Fibroblast of villous mesenchyme (primary cell): ENCODE measurements around the gene ATG16L2. TPM values are rescaled to one million over a fixed set of nuclear protein-coding genes. Genes with fewer than 3 reads are reported as not detected.

Source experiments
- DNase-seq: peaks from one replicate; pipeline ENCODE4 v3.0.0-alpha.2; 2010; ENCODE audit warnings: low read depth
- H3K4me3 ChIP-seq: 2 replicates; pipeline ENCODE4 v1.5.1; 2011; ENCODE audit warnings: low read depth, mild to moderate bottlenecking, low read length
- total RNA-seq: library from RNA; depleted of rRNA; stranded (reverse); fragments of >200 nt; gene quantifications from 2 replicates; pipeline ENCODE4 v1.2.3, GENCODE V29; 2012
- TF ChIP-seq, protein P1 (sequence below): IDR thresholded peaks from 2 replicates; pipeline ENCODE4 v1.5.1; 2012; ENCODE audit warnings: low read depth, mild to moderate bottlenecking, low read length; ENCODE audit not compliant: insufficient read depth

ATG16L2 gene
- total RNA-seq, 1 donor, result 11.2 TPM

GRCh38 chr11:72859126-72859525 is 44.9 kb downstream of the ATG16L2 start:
- no peak for DNase-seq
- H3K4me3 ChIP-seq, result no peak overlapping the region
- TF ChIP-seq, protein P1, sequence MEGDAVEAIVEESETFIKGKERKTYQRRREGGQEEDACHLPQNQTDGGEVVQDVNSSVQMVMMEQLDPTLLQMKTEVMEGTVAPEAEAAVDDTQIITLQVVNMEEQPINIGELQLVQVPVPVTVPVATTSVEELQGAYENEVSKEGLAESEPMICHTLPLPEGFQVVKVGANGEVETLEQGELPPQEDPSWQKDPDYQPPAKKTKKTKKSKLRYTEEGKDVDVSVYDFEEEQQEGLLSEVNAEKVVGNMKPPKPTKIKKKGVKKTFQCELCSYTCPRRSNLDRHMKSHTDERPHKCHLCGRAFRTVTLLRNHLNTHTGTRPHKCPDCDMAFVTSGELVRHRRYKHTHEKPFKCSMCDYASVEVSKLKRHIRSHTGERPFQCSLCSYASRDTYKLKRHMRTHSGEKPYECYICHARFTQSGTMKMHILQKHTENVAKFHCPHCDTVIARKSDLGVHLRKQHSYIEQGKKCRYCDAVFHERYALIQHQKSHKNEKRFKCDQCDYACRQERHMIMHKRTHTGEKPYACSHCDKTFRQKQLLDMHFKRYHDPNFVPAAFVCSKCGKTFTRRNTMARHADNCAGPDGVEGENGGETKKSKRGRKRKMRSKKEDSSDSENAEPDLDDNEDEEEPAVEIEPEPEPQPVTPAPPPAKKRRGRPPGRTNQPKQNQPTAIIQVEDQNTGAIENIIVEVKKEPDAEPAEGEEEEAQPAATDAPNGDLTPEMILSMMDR, result no peak

GRCh38 chr11:72860010-72860409 is 45.8 kb downstream of the ATG16L2 start:
- TF ChIP-seq, protein P1, result no peak
- DNase-seq, result no peak
- no peak overlapping the region for H3K4me3 ChIP-seq

DNA sequence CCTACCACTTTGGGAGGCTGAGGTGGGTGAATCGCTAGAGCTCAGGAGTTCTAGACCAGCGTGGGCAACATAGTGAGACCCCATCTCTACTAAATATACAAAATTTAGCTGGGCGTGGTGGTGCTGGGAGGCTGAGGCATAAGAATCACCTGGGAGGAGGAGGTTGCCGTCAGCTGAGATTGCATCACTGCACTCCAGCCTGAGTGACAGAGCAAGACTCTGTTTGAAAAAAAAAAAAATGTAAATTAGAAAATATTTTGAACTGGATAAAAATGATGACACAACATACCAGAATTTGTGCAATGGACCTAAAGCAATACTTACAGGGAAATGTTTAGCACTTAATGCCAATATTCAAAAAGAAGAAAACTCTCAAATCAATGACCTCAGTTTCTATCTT is 46.4 kb downstream of the ATG16L2 start:
- TF ChIP-seq, protein P1, result no peak
- DNase-seq, result no peak
- no peak overlapping the region for H3K4me3 ChIP-seq

DNA sequence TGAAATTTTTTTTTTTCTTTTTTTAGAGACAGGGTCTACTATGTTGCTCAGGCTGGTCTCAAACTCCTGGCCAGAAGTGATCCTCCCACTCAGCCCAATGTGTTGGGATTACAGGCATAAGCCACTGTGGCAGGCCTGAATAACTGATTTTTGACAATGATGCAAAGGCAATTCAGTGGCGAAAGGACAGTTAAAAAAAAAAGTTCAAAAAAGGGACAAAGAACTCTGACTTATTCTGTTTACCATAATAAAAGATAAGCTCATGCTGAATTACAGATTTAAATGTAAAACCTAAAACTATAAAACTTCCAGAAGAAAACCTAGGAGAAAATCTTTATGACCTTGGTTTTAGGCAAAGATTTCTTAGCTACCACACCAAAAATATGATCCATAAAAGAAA is 48.9 kb downstream of the ATG16L2 start:
- TF ChIP-seq, protein P1, result no peak
- no peak for DNase-seq
- H3K4me3 ChIP-seq, result no peak overlapping the region

GRCh38 chr11:72863916-72864315 is 49.7 kb downstream of the ATG16L2 start:
- no peak for DNase-seq
- TF ChIP-seq, protein P1, result no peak

GRCh38 chr11:72864702-72865655 is 50.8 kb downstream of the ATG16L2 start:
- TF ChIP-seq, protein P1, result no peak
- peak; percentile 38 for DNase-seq
- H3K4me3 ChIP-seq, result no peak overlapping the region

More at GRCh38 chr11:72863916-72864315, 49.7 kb downstream of the ATG16L2 start:
- no peak overlapping the region for H3K4me3 ChIP-seq
